ENCODE measurements around the gene IDH2. TPM values are rescaled to one million over a fixed set of nuclear protein-coding genes. Genes with fewer than 3 reads are reported as not detected.
A peak's percentile ranks its signal among the peaks of the same experiment; 100 is the strongest.

The IDH2 gene
- total RNA-seq, 1 donor from 2014 or later = 93.1 TPM

DNA sequence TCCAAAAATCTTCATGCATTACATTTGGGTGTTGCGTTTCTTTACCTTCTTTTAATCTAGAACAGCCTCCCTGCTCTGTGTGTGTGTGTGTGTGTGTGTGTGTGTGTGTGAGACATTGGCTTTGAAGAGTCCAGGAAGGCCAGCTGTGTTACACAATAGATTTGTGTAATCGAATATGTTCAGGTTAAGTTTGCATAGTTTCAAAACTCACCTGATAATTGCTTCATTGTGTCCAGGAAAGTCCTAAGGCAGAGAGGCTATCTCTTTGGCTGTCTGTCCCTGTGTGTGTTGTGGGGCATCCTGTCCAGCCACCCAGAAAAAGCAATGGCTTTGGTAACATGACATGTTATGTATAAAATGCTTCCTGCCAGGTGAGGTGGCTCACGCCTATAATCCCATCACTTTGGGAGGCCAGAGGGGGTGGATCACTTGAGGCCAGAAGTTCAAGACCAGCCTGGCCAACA is 63.6 kb downstream of the IDH2 start:
- no peaks in the 10 kb centered on the region for H3K27me3 ChIP-seq
- Mint-ChIP-seq H3K27me3 (ENCODE audit: insufficient read depth, low read depth) (peaks cover 2% of the 10 kb centered on the region), H3K36me3 (peaks cover 4% of the 10 kb centered on the region), H3K27ac (peak overlapping the region; percentile 74), H3K9me3 (peaks cover 2% of the 10 kb centered on the region), H3K4me3 (no peak overlapping the region), H3K4me1 (peaks cover 77% of the 10 kb centered on the region)
- no peak overlapping the region for H2AFZ ChIP-seq (replicated peaks)
- H3K4me1 ChIP-seq = peaks cover 72% of the 10 kb centered on the region
- no peak for TF ChIP-seq EZH2 (IDR thresholded peaks at IDR 0.05)
- TF ChIP-seq EZH2phosphoT487 (IDR thresholded peaks at IDR 0.05) = no peak
- TF ChIP-seq, protein P1, sequence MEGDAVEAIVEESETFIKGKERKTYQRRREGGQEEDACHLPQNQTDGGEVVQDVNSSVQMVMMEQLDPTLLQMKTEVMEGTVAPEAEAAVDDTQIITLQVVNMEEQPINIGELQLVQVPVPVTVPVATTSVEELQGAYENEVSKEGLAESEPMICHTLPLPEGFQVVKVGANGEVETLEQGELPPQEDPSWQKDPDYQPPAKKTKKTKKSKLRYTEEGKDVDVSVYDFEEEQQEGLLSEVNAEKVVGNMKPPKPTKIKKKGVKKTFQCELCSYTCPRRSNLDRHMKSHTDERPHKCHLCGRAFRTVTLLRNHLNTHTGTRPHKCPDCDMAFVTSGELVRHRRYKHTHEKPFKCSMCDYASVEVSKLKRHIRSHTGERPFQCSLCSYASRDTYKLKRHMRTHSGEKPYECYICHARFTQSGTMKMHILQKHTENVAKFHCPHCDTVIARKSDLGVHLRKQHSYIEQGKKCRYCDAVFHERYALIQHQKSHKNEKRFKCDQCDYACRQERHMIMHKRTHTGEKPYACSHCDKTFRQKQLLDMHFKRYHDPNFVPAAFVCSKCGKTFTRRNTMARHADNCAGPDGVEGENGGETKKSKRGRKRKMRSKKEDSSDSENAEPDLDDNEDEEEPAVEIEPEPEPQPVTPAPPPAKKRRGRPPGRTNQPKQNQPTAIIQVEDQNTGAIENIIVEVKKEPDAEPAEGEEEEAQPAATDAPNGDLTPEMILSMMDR (IDR thresholded peaks at IDR 0.05) = no peak
- no peaks in the 10 kb centered on the region for H3K9me3 ChIP-seq (ENCODE audit: low read depth)
- DNase-seq (ENCODE audit: low spot score) = no peak
- no peak overlapping the region for H3K4me2 ChIP-seq
- H3K36me3 ChIP-seq = no peaks in the 10 kb centered on the region
- H3F3A ChIP-seq (ENCODE audit: low read depth) = peaks cover 33% of the 10 kb centered on the region
- H3K79me2 ChIP-seq (ENCODE audit: low read depth) = peaks cover 80% of the 10 kb centered on the region
- H4K20me1 ChIP-seq (ENCODE audit: low read depth) = peaks cover 51% of the 10 kb centered on the region
- no peak overlapping the region for H3K4me3 ChIP-seq
- no peak overlapping the region for H3K27ac ChIP-seq
- H3K9ac ChIP-seq = no peak overlapping the region

DNA sequence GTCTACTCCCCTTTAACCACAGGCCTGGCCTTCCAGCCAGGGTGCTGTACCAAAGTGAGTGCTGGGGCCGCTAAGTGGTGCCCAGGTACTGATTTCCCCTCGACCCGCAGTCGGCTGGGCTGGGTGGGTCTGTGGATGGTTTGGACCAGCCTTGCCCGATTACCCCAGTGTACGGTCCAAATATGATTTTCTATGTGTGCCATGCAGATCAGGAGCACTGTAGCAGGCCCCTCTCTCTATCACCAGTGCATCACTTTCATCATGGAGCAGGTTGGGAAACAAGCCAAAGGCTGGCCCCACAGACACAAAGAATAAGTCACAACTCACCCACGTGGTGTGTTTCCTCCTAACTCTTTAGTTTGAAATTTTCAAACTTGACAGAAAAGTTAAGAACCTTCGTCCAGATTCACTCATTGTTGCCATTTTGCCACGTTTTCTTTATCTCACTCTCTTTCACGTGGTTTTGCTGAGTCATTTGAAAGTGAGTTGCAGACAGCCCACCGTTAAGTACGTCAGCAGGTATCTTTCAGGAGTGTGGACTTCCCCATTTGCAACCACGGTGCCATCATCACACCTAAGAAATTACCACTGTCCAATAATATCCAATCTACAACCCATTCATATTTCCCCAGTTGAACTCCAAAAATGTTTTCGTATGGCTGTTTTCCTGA is 64.2 kb downstream of the IDH2 start:
- DNase-seq (ENCODE audit: low spot score) = no peak
- peaks cover 2% of the 10 kb centered on the region for H3K9me3 Mint-ChIP-seq
- no peak overlapping the region for H3K4me3 ChIP-seq
- H3K79me2 ChIP-seq (ENCODE audit: low read depth) = peaks cover 86% of the 10 kb centered on the region
- H3K4me2 ChIP-seq = no peak overlapping the region
- no peak for TF ChIP-seq EZH2phosphoT487 (IDR thresholded peaks at IDR 0.05)
- no peak for TF ChIP-seq EZH2 (IDR thresholded peaks at IDR 0.05)
- TF ChIP-seq, protein P1 (IDR thresholded peaks at IDR 0.05) = no peak
- H3K27ac ChIP-seq = no peak overlapping the region
- no peaks in the 10 kb centered on the region for H3K9me3 ChIP-seq (ENCODE audit: low read depth)
- peaks cover 56% of the 10 kb centered on the region for H4K20me1 ChIP-seq (ENCODE audit: low read depth)
- no peak overlapping the region for H3K9ac ChIP-seq
- H3K4me1 ChIP-seq = peaks cover 73% of the 10 kb centered on the region
- H3K27me3 Mint-ChIP-seq (ENCODE audit: insufficient read depth, low read depth) = peaks cover 2% of the 10 kb centered on the region
- H3K4me1 Mint-ChIP-seq = peaks cover 77% of the 10 kb centered on the region
- H3K36me3 Mint-ChIP-seq = peaks cover 4% of the 10 kb centered on the region
- H3K36me3 ChIP-seq = no peaks in the 10 kb centered on the region
- peaks cover 29% of the 10 kb centered on the region for H3F3A ChIP-seq (ENCODE audit: low read depth)
- H3K4me3 Mint-ChIP-seq = no peak overlapping the region
- H3K27ac Mint-ChIP-seq = peak overlapping the region; percentile 74
- no peak overlapping the region for H2AFZ ChIP-seq (replicated peaks)
- no peaks in the 10 kb centered on the region for H3K27me3 ChIP-seq

DNA sequence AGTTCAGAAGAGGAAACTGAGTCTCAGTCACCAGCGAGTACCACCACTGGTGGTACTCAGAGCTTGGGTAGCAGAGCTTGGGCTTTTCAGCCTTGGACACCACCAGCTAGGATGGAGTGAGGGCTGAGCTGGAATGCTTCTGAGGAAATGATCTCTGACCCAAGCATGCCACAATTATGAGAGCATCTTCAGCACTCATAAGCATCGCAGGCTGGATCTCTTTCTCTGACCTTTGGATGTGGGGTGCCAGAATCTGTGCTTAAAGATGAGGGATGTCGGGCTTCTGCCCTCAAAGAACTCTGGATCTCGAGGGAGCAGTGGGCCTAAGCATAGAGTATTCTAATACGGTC is 64.8 kb downstream of the IDH2 start:
- no peak for TF ChIP-seq EZH2 (IDR thresholded peaks at IDR 0.05)
- TF ChIP-seq EZH2phosphoT487 (IDR thresholded peaks at IDR 0.05) = no peak
- TF ChIP-seq, protein P1 (IDR thresholded peaks at IDR 0.05) = no peak
- H3K27ac Mint-ChIP-seq = peak overlapping the region; percentile 39
- no peak overlapping the region for H2AFZ ChIP-seq (replicated peaks)
- peaks cover 2% of the 10 kb centered on the region for H3K9me3 Mint-ChIP-seq
- H3K79me2 ChIP-seq (ENCODE audit: low read depth) = peaks cover 90% of the 10 kb centered on the region
- H3K27ac ChIP-seq = no peak overlapping the region
- no peaks in the 10 kb centered on the region for H3K36me3 ChIP-seq
- peaks cover 62% of the 10 kb centered on the region for H4K20me1 ChIP-seq (ENCODE audit: low read depth)
- no peak overlapping the region for H3K4me3 Mint-ChIP-seq
- H3K36me3 Mint-ChIP-seq = peaks cover 4% of the 10 kb centered on the region
- no peak for DNase-seq (ENCODE audit: low spot score)
- no peaks in the 10 kb centered on the region for H3K9me3 ChIP-seq (ENCODE audit: low read depth)
- no peak overlapping the region for H3K4me3 ChIP-seq
- peaks cover 78% of the 10 kb centered on the region for H3K4me1 Mint-ChIP-seq
- no peaks in the 10 kb centered on the region for H3K27me3 ChIP-seq
- H3F3A ChIP-seq (ENCODE audit: low read depth) = peaks cover 25% of the 10 kb centered on the region
- no peak overlapping the region for H3K9ac ChIP-seq
- peaks cover 2% of the 10 kb centered on the region for H3K27me3 Mint-ChIP-seq (ENCODE audit: insufficient read depth, low read depth)
- no peak overlapping the region for H3K4me2 ChIP-seq
- H3K4me1 ChIP-seq = peaks cover 71% of the 10 kb centered on the region

Measured in neural progenitor cell (in vitro differentiated cells).